K562 (cell line): ENCODE data around the gene ZMYM1. TPM values are rescaled to one million over a fixed set of nuclear protein-coding genes. Genes with fewer than 3 reads are reported as not detected.

ENCODE experiments used
- ATAC-seq: fragments of 200-7000 bp; cut with Tn5 transposase; 3 replicates; pipeline ENCODE4 v1.9.1; 2020; ENCODE audit warnings: moderate library complexity
- BruUV-seq: library from RNA; stranded (reverse); fragments of 400-500 nt; replicated peaks from 2 replicates; lab custom pipeline; 2021; lab: Mats Ljungman, UMichigan
- CTCF ChIA-PET: fragments of 300-600 bp; formaldehyde crosslinking; extraction: SDS; loops from one replicate; lab custom pipeline; 2021; ENCODE audit warnings: low intra/inter-chr PET ratio; lab: Yijun Ruan, JAX
- POLR2A ChIA-PET: fragments of 300-600, 350-650 bp; sonication (Branson Sonifier 250); formaldehyde crosslinking; extraction: SDS; loops from one replicate; lab custom pipeline; 2021; ENCODE audit warnings: antibody characterized with exemption, inconsistent platforms; lab: Yijun Ruan, JAX
- DNase-seq, 4 experiments: peaks; one replicate each; pipeline versions ENCODE4 v3.0.0 to v3.0.0-alpha.2; 2011 to 2018; ENCODE audit warnings: low spot score in 3 of 4, mixed read lengths in 3 of 4; ENCODE audit errors: extremely low read depth in 1 of 4
- FAIRE-seq: peaks from 2 replicates; lab custom pipeline; 2011; peaks lifted over from hg19 to GRCh38; lab: Jason Lieb, UNC
- H2AFZ ChIP-seq: 2 replicates; pipeline ENCODE4 v1.6.0; 2011; ENCODE audit warnings: low read depth, low read length, control low read depth, inconsistent platforms
- H3K27ac ChIP-seq: fragments of 200-600 bp; 3 replicates; pipeline ENCODE4 v1.8.0; 2011; ENCODE audit warnings: low read depth, mild to moderate bottlenecking, control low read depth, inconsistent platforms, low read length, moderate library complexity, mixed read lengths; ENCODE audit errors: extremely low read depth
- H3K27me3 ChIP-seq, 2 experiments: fragments of 300-600 bp in 1 of 2; 2 replicates in 1 of 2; 3 replicates in 1 of 2; pipeline versions ENCODE4 v1.6.0 to v1.8.0; 2011; ENCODE audit warnings: inconsistent platforms in 2 of 2, low read length in 2 of 2, mild to moderate bottlenecking in 1 of 2, mixed read lengths in 1 of 2, moderate library complexity in 1 of 2; ENCODE audit not compliant: control insufficient read depth in 2 of 2, insufficient read depth in 2 of 2
- H3K36me3 ChIP-seq: fragments of 300-600 bp; 3 replicates; pipeline ENCODE4 v1.8.0; 2011; ENCODE audit warnings: mild to moderate bottlenecking, low read length, inconsistent platforms; ENCODE audit not compliant: control insufficient read depth, insufficient read depth
- H3K4me1 ChIP-seq, 2 experiments: fragments of 200-600 bp in 1 of 2; replicated peaks in 1 of 2; 2 replicates in 1 of 2; 3 replicates in 1 of 2; pipeline versions ENCODE4 v1.5.1 to v1.8.0; 2011; ENCODE audit warnings: inconsistent platforms in 2 of 2, low read length in 2 of 2, mild to moderate bottlenecking in 1 of 2, mixed read lengths in 1 of 2, moderate library complexity in 1 of 2; ENCODE audit not compliant: control insufficient read depth in 2 of 2, insufficient read depth in 2 of 2
- H3K4me2 ChIP-seq: 2 replicates; pipeline ENCODE4 v1.6.1; 2011; ENCODE audit warnings: low read length, control low read depth, inconsistent platforms, mixed read lengths; ENCODE audit not compliant: insufficient read depth
- H3K4me3 ChIP-seq: fragments of 200-600 bp; sonication (generic), shearing (Covaris generic); 2 replicates; pipeline ENCODE4 v1.5.1; 2016; ENCODE audit warnings: control low read depth, inconsistent platforms
- H3K79me2 ChIP-seq: fragments of 200-600 bp; 3 replicates; pipeline ENCODE4 v1.8.0; 2011; ENCODE audit warnings: low read length, inconsistent platforms; ENCODE audit not compliant: control insufficient read depth, insufficient read depth
- H3K9ac ChIP-seq, 2 experiments: 2 replicates each; pipeline versions ENCODE4 v1.6.0 to v1.6.1; 2011; ENCODE audit warnings: low read depth in 2 of 2, low read length in 2 of 2, control low read depth in 1 of 2, inconsistent platforms in 1 of 2, mild to moderate bottlenecking in 1 of 2, mixed read lengths in 1 of 2; ENCODE audit not compliant: insufficient read depth in 1 of 2
- H3K9me1 ChIP-seq: one replicate; pipeline ENCODE4 v1.6.0; 2011; ENCODE audit warnings: inconsistent platforms, mild to moderate bottlenecking, low read length, moderate library complexity; ENCODE audit not compliant: control insufficient read depth, insufficient read depth
- H3K9me3 ChIP-seq: replicated peaks from 2 replicates; pipeline ENCODE4 v1.5.1; 2011; ENCODE audit warnings: low read depth, low read length, inconsistent platforms; ENCODE audit not compliant: control insufficient read depth, insufficient read depth
- H4K20me1 ChIP-seq: replicated peaks from 2 replicates; pipeline ENCODE4 v1.6.1; 2011; ENCODE audit warnings: low read length, inconsistent platforms, mixed read lengths; ENCODE audit not compliant: control insufficient read depth, insufficient read depth
- ATF1 ChIP-seq, 2 experiments: fragments of 450-650 bp in 1 of 2; IDR thresholded peaks; 2 replicates each; pipeline ENCODE4 v1.6.1; 2016; ENCODE audit warnings: missing compliant biosample characterization in 1 of 2, missing genetic modification characterization in 1 of 2
- ATF3 ChIP-seq, 2 experiments: fragments of 450-650 bp in 1 of 2; sonication (generic) in 1 of 2; formaldehyde crosslinking in 1 of 2; IDR thresholded peaks in 1 of 2; conservative IDR thresholded peaks in 1 of 2; 2 replicates each; pipeline versions ENCODE4 v1.6.1 to v1.8.1; 2016 to 2023; ENCODE audit warnings: mild to moderate bottlenecking in 2 of 2, moderate library complexity in 2 of 2, inconsistent platforms in 1 of 2, missing genetic modification reagents in 1 of 2
- CBFA2T3 ChIP-seq: fragments of 450-650 bp; IDR thresholded peaks from 2 replicates; pipeline ENCODE4 v1.6.1; 2017
- WGBS: fragments of 100-300 bp; shearing (Covaris generic); methylation state at CpG from one replicate; pipeline ENCODE4 v1.1.6; 2016; ENCODE audit warnings: low coverage, mixed read lengths; ENCODE audit not compliant: insufficient coverage; ENCODE audit errors: missing lambda C conversion rate; 5-methylcytosine and 5-hydroxymethylcytosine counted together
- in situ Hi-C: fragments of 300-500 bp; cut with MboI; formaldehyde crosslinking; loops from 4 replicates; pipeline ENCODE4 v1.15.0; 2018; ENCODE audit warnings: inconsistent platforms, mixed read lengths
- intact Hi-C: fragments of 100-400 bp; cut with micrococcal nuclease; formaldehyde crosslinking; loops from 2 replicates; pipeline ENCODE4 v1.14.2; 2022
- polyA plus RNA-seq, 8 experiments: library from polyadenylated mRNA; depleted of rRNA in 4 of 8; stranded (reverse) in 5 of 8; unstranded in 3 of 8; fragments of >200 nt; fragmentation: Nextera tagmentation in 2 of 8; fragmentation: Illumina TruSeq in 1 of 8; extraction: Ambion mirVana in 2 of 8; extraction: Trizol in 1 of 8; gene quantifications; 2 replicates each; pipeline versions ENCODE4 v1.2.1 to v1.2.3, GENCODE V29; 2011 to 2014; ENCODE audit warnings: inconsistent platforms in 1 of 8, missing spikeins in 1 of 8
- total RNA-seq, 7 experiments: library from RNA; depleted of rRNA in 6 of 7; stranded (reverse); fragments of >200 nt in 6 of 7; fragmentation: Illumina TruSeq in 2 of 7; extraction: Trizol in 2 of 7; gene quantifications; 2 replicates each; pipeline versions ENCODE4 v1.2.1 to v1.2.3, GENCODE V29; 2011 to 2021; ENCODE audit warnings: low replicate concordance in 1 of 7

ZMYM1 gene
- total and polyA plus RNA-seq, 9 of the 15 experiments (the other 6 are each of a cell fraction or from before 2014, with no cell fraction given): 7.5 to 25.4 (median 15.8) TPM

- no peaks in the 10 kb centered on the region for H3K79me2 ChIP-seq
- no peaks in the 10 kb centered on the region for H3K4me1 ChIP-seq
- POLR2A ChIA-PET: no interaction called here
- H3K27me3 ChIP-seq: peaks cover 3 to 7% of the 10 kb centered on the region in 2 experiments; a peak in 2 of 5 replicates
- H2AFZ ChIP-seq: no peak overlapping the region
- no peaks in the 10 kb centered on the region for H3K36me3 ChIP-seq
- no peak overlapping the region for H3K4me3 ChIP-seq
- intact Hi-C loops: no loop called here
- FAIRE-seq (no peak), DNase-seq (no peak)
- no TSS peak for BruUV-seq
- H4K20me1 ChIP-seq: no peaks in the 10 kb centered on the region
- H3K9me1 ChIP-seq: no peaks in the 10 kb centered on the region
- no peak overlapping the region for H3K4me2 ChIP-seq
- TF ChIP-seq CBFA2T3 (no peak), ATF3 (IDR thresholded peaks at IDR 0.05) (peak; percentile 28; the same call in 1 of the 2 replicates), ATF3 (CRISPR knock-in tag; conservative IDR thresholded peaks at IDR 0.05) (no peak), ATF1 (CRISPR knock-in tag; IDR thresholded peaks at IDR 0.05) (no peak), ATF1 (tag; IDR thresholded peaks at IDR 0.05) (peak; percentile 44; the same call in 1 of the 2 replicates)
- TF ChIP-seq, all 486 proteins: peak for 2
- H3K9ac ChIP-seq: no peak overlapping the region
- in situ Hi-C loops: no loop called here
- ATAC-seq: no peak
- H3K9me3 ChIP-seq: peaks cover 9% of the 10 kb centered on the region; the same call in 1 of the 2 replicates
- CTCF ChIA-PET: no interaction called here
- no peak overlapping the region for H3K27ac ChIP-seq
- WGBS: 2% methylated on average over 2 of the region's 2 CpGs
Observed at GRCh38 chr1:35058988-35059387, 20.2 kb upstream of the ZMYM1 start.
